ENCODE measurements around the gene PPA1.
"Not testable (repeated sequence)": the region's sequence is repeated elsewhere in the genome, so short reads cannot be mapped to it uniquely, and the experiment has no call there.

The PPA1 gene

DNA sequence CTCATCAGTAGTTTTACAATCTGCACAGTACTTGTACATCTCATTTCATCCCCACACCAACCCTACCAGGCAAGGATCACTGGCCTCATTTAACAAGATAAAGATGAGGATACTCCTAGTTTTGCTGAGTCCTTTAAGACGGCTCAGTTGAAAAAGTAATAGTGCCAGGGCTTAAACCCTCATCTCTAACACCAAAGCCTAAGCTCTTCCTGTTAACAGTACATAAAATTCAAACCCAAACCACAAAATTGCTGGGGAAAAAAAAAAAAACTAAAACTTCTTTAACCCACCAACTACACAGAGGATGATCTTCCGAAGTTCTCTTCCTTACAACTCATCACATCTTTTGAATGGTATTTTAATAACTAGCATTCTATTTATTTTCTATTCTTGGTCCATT lies 64.2 kb downstream of the PPA1 start:
- DNase-seq (ENCODE audit: low read depth): no peak

DNA sequence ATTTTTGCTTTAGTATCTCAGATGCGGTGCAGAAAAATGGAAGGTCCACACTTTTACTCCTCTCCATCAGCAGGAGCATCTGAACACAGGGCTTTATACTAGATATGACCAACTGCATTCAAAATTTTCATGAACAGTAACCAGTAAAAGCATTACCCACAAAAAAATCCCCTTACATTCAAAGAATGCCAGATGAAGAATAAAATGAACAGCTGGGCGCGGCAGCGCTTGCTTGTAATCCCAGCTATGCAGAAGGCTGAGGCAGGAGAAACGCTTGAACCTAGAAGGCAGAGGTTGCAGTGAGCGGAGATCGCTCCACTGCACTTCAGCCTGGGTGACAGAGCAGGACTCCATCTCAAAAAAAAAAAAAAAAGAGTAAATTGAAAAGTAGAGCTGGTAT lies 66.0 kb downstream of the PPA1 start:
- no peak for DNase-seq (ENCODE audit: low read depth)

GRCh38 chr10:70166394-70166793 lies 66.8 kb downstream of the PPA1 start:
- DNase-seq (ENCODE audit: low read depth): no peak

DNA sequence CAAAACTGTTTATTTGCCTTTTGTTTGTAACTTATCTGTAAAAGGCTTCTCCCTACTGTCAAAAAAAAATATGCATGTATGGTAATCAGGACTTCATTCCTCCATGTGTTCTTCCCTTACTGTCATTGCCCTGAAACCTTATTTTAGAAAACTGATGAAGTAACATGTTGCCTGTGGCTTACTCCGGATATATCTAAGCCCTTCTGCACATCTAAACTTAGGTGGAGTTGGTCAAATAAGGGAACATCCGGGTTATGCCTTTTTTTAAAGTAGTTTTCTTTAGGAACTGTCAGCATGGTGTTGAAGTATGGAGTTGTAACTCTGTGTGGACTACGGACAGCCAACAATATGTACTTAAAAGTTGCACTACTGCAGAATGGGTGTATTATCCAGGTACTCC lies 69.1 kb downstream of the PPA1 start:
- DNase-seq (ENCODE audit: low read depth): no peak

- DNase-seq (ENCODE audit: low read depth): no peak
These were observed 69.8 kb downstream of the PPA1 start for GRCh38 chr10:70163448-70163847.

DNA sequence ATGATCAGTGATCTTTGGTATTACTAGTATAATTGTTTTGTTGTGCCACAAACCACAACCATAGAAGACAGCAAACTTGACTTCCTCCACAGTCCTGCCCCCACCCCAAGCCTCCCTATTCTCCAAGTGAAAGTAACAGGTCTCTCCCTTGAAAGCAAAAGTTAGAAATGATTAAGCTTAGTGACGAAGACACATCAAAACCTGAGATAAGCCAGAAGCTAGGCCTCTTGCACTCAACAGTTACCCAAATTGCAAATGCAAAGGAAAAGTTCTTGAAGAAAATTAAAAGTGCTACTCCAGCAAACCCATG lies 70.4 kb downstream of the PPA1 start:
- DNase-seq (ENCODE audit: low read depth): no peak

DNA sequence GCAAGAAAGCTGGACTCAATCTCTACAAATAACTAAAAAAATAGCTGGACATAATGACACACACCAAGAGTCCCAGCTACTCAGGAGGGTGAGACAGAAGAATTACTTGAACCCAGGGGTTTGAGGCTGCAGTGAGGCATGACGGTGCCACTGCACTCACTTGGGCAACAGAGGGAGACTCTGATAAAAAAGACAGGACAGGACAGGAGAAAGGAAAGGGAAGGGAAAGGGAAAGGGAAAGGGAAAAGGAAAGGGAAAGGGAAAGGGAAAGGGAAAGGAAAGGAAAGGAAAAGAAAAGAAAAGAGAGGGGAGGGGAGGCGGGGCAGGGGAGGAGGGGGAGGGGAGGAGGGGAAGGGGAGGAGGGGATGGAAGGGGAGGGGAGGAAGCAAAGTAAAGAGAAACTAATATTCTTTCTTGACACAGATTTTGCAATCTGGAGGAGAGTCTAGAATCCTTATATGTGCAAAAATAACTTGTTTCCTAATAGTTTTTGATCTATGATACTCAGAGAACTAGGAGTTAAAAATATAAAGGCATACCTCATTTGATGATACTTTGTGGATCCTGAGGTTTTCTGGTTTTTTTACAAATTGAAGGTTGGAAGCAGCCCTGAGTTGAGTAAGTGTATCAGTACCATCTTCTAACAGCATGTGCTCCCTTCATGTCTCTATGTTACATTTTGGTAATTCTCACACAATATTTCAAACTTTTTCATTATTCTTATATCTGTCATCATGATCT lies 70.9 kb downstream of the PPA1 start:
- DNase-seq (ENCODE audit: low read depth): no peak

DNA sequence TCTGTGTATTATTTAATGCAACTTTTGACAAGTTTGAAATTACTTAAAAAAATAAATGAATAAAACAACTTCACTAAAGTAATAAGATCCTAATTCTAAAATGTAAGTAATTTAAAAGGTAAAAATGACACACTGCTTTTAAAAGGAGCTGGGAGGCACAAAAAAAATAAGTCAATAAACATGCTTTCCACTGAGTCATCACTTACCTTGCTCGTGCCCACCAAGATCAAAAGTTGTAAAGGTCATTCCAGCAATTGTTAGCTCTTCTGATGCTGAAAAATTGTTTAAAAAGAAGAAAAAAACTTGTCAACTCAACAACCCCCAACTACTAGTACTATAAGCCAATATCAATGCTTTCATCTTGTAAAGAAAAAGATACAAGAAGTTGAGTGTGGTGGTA lies 72.4 kb downstream of the PPA1 start:
- no peak for DNase-seq (ENCODE audit: low read depth)

DNA sequence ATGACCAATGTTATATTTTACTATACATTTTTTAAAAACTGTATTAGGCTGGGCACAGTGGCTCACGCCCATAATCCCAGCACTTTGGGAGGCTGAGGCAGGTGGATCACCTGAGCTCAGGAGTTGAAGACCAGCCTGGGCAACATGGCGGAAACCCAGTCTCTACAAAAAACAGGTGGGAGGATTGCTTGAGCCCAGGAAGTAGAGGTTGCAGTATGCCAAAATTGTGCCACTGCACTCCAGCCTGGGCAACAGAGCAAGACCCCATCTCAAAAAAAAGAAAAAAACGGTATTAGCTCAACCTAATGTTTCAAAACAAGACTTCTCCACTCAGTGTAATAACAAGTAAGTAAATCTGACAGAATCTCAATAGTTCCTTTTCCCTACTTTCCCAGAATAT lies 73.9 kb downstream of the PPA1 start:
- not testable (repeated sequence) for DNase-seq (ENCODE audit: low read depth)

DNA sequence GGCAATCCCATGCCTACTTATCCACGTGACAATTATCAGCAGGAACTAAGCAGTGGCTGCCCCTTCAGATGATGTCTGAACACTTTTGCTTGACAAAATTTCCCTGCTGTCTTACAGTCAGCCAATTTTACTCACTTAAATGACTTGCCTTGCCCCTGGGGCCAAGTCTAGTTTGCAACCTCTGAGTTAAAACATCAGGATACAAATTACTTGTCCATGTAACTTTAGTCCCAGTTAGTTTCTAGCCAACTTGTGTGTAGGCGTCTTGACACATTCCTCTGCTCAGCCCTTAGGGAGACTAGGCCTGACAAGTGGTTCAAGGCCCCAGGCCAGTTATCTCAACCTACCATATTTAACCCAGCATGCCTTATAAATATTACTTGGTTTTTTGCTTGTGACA lies 75.1 kb downstream of the PPA1 start:
- DNase-seq (ENCODE audit: low read depth): no peak

DNA sequence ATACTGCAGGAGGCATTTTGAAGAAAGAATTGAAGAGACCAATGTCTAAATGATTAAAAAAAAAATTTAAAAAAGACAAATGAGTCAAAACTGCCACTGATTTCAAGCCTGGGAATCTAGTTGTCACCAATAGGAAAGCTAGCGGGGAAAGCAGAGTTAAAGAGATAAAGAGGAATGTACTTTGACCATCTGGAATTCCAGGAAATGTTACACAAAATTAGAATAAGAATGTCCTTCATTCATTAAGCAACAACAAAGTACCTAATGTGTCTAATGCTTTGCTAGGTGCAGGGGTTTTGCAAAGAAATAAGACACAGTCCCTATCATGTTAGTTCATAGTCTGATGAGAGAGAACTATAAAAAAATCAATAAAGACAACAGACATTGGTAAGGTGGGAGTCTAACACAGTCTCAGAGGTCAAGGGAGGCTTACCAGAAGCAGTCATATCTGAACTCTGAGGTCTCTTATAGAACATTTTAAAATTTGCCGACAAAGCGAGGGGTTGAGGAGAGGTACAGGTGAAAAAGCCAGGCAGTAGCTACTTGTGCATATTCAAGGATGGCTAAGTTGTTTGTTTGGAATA lies 77.9 kb downstream of the PPA1 start:
- DNase-seq (ENCODE audit: low read depth): no peak

Measured in stromal cell of bone marrow (primary cell).